SHP77 (cell line): ENCODE results near the gene RELN.

Experiments used
- DNase-seq, 2 experiments: peaks; one replicate each; lab custom pipeline; 2025; lab: John Stamatoyannopoulos, UW

The RELN gene

DNA sequence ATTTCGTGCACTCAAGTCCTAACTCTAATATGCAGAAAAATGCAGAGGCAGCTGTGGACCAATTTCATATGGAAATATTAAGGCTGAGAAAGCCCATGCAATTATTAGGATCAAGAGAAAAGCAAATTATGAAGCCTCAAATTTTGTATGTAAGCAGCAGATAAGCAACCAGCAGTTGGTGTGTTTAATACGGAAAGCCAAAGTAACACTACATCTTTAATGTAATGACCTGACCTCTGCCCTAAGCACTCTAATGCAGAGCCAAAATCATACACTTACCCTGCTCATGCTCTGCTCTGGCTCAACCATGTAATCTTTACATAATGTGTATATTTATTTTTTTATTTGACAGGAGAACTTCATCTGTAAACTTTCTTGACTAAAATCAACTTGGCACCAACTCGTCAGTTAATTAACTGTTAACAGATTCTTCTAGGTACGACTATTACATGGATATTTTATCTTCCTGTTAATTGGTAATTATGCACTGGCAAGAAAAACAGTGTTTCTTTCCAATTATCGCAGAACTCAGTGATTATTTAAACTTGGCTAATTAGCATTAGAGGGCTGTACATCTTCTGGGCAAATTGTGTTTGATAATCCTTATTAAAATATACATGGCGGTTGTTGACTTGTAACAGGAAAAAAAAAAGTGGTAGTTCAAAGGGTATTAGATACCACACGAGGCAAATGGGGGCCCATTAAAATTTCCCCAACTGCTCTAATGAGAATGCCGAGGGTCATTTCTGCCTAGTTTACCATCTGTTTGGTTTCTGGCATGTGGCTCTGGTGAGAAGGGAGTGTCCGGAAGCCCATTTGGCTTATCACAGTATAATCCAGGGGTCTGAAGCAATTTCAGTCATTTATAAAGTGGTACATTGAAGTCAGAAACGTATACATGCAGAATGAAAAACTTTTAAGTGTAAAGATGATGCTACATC lies 94.5 kb downstream of the RELN start:
- DNase-seq = no peak

DNA sequence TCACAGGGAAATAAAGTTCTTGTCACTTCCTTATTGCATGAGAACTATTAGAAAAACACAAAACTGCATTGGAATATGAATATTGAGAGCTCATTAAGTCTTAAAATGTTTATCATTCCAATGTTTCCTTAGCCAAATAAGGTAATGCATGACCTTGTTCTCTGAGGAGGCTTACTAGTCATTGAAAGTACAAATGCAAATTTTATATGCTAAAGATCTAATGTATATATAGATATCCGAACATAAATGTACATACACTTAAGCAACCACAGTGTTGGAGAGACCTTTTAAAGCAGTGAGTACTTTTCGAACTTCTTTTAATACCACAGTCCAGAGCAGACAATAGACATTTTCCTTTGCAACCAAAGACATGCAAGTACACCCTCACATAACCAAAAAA lies 96.1 kb downstream of the RELN start:
- no peak for DNase-seq

DNA sequence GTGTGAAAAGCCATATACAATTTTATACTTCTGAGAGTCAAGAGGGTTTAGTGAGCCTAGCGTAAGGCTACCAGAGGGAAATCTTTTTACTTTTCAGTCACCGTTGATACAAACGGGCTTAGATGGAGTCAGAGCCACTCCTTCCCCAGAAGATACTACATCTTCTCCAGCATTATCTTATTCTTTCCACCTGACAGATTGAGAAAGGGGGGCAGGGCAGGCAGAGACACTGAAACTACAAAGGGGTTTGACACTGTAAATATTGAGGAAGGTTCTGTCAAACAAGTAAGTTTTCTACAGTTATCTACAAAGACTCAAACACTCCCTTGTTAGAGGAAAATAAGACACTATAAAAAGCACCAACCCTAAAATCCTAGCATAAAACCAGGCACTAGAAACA lies 100.0 kb downstream of the RELN start:
- no peak for DNase-seq

DNA sequence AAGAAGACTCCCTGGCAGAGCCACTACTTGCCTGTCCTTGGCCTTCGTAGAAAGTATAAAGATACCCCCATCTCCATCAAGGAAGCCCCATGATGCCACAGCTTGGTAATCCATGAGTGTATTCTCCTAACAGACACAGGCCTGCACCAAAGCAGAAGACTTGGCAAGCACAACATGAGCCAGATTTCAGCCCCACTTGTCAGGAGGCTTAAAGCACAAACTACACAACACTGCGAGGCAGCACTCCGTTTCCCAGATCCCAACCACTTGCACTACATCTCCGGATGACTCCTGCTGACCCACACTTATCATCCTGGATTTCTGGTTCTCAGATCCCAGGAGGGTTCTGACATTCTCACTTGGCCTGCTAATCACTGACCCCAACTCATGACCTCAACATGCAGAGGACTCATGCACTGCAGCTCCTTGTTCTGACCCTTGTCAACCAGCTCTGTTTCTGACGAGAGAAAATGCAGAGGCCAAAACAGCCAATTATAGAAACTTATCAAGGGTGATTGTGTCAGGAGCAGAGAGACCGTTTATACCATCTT lies 100.8 kb downstream of the RELN start:
- DNase-seq = no peak

DNA sequence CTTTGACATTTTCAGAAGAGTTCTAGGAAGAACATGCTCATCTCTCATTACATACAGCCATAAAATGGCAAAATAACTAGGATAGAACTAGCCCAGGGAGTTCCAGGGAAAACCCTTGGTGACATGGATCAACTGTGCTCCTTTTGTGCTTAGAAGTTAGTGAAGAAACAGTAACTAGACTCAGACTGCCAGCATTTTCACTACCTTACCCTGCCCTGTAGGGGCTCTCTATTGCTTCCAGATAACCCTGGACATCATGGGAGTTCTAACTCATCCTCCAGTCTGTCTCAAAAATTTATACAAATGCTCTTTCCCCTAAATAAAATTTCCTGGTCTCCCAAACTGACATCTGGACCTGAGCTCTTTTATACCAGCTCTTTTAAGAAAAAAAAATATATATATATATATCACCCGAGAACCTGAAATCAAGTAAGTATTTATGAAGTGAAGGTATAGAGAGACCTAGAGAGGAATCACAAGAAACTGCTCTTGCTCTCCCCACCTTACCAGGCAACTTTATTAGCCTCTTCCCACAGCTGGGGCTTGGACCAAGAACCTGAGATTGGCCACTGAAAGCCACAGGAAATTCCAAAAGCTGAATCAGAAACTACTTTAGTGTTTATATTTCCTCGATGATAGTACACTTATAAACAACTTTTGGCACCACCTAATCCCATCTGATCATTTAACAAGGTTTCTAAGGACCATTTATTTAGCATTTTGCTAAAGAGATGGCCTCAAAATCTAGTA lies 101.4 kb downstream of the RELN start:
- no peak for DNase-seq

DNA sequence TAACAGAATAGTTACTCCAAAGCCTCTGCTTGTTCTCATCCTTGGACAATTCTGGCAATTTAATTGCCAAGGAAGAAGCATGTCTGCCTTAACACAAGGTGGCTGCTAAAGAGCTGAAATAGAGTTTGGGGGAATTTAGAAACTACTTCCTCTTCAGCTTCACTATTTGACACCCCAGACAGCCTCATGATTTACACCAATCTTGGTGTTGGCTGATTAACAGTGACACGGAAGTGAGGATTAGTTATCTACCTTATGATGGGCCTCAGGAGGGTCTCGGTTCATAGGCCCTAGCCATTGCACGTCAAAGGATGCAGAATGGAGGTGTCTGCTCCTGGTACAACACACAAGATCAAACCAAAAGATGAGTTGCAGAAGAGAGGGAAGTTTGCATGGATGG lies 102.4 kb downstream of the RELN start:
- DNase-seq = no peak

DNA sequence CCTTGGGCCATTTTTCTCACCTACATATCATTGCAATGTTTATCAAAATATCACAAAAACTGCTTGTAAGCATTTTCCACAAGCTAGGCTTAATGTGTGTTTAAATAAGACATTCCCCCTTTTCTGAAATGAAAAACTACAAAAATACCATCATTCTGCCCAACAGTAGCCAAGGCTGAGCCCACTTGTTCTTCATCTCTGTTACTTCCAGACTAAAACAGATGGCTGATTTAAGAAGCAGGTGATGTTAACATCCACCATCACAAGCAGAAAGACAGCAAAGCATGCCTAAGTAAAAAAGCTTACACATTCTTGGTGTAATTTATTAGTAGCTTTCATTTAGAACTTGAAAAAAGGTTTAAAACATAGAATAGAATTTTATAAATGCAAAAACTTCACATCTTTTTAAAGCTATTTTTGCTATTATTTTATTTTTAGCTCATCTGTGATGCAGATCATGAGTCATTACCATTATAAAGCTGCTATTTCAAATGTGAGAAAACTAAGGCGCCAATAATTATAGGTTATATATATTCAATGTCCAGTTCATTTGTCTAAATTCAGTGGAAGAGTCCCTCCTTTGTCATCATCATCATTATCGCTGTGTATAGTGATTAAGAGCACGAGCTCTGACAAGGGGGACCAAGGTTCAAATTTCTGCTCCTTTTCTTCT lies 109.4 kb downstream of the RELN start:
- DNase-seq = no peak

DNA sequence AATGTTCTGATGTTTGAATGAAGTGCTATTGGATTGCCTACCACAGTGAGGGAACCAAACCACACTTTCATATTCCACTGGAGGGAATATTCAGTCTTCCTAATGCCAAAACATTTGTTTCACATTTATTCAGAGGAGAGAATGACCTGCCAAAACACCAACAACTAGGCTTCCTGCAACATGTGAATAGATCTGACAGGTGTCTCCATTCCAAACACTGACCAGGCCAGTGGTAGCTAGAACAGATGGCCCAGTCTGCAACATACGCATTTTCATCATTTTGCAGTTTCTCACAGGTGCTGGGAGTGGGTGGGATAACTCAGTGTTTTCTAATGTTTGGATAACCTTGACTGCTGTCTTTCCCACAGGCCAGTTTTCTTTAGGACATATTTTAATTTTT lies 110.0 kb downstream of the RELN start:
- DNase-seq = no peak

DNA sequence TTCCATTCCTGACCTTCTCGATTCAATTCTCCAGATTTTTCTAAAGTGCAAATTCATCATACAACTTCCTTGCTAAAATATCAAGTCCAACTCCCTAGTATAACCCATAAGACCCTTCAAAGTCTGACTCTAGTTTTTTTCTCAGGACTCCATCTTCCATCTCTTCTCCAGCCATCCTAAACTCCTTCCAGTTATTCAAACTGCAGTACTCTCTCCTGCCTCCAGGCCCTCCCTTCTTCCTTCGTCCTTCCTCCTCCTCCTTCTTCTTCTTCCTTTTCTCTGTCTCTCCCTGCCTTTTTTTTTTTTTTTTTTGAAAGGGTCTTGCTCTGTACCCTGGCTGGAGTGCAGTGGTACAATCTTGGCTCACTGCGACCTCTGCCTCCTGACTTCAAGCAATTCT lies 111.9 kb downstream of the RELN start:
- DNase-seq = no peak

DNA sequence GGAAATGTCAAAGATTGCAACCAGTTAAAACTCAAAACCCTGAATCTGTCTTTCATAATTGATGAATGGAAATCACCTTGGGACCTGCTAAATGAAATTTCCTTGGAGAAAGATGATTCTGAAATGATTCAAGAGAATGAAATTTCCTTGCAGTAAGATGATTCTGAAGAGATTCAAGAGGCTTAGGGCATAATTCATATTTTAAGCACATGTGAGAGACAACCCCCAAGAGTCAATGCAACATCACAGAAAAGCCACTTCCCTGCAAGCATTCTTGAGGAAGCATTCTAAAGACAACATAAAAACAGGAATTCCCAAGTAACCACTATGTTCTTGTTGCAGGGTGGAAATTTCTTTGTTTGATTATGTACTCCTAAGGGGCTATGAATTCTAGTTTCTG lies 113.7 kb downstream of the RELN start:
- no peak for DNase-seq

DNA sequence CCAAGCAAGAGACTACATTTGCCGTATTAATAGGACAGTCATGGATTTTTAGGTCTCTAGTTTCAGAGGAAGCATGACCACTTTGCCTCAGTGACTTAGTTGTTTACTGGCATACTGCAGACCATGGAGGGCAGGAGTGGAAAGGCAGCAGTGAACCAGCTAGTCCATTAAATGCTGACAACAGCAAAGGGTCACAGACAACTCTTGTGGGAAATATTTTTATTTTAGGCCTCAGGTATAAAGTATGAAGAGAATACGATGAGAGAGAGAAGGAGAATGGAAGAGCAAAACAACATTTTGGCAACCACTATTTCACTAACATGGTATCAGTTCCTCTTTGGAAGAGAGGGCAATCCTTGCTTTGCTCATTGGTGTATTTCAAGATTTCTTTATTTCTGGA lies 118.0 kb downstream of the RELN start:
- DNase-seq = no peak

DNA sequence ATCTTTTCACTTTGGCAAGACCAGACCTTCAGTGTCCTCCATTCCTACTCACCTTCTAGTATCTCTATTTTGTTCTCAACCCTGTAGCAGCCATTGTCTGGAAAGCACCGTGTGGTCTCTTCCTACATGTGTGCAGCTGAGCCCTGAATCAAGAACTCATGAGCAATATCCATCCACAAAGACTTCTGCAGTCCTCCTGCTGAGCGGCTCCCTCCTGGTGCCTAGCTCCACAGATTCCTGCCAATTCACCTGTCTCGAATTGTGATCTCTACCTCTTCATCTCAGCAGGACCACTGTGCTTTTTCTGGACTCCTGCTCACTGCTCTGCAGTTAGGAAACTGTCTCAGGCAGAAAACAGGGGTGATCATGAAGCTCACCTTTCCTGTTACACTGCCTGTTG lies 118.8 kb downstream of the RELN start:
- no peak for DNase-seq

DNA sequence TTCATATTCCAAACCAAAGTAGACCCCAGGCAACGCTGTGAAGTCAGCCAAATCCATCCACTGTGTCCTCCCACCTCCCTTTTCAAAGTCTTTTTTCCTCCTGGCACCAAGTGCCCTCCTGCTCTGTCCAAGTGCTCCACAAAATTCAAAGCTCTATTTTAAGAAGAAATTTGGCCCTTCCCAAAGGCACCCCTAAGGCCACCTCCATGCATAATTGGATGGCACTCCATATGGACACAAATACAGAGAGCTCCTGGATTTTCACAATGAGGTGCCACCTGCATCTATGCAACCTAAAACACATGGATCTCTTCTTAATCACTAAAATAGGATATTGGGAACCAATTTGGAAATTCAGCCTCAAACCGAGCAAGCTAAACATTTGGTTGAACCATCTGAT lies 121.6 kb downstream of the RELN start:
- no peak for DNase-seq

DNA sequence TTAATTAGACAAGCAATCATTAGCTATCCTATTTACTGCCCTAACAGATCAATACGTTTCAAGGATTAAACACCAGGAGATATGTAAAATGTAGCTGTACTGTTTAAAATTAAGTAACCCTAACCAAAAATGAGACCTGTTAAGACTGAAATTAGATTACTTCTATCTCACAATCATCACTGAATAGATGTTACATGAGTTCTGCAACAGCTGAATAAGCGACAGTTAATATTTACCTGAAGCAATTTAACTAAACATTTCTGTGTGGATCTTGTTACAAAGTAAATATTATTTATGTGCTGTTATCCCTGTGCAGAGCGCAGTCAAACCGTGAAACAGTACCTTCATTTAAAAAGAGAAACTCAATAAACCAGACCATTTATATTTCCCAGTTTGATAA lies 122.5 kb downstream of the RELN start:
- peak; percentile 67 to 80 for DNase-seq

DNA sequence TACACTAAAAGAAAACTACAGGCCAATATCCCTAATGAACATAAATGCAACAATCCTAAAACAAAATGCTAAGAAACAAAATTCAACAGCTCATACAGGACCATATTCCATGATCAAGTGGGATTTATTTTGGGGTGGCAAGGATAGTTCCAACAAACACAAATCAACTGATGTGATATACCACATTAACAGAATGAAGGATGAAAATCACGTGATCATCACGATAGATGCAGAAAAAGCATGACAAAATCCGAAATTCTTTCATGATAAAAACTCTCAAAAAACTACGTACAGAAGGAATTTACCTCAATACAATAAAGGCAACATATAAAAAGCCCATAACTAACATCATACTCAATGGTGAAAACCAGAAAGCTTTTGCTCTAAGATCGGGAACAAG lies 124.0 kb downstream of the RELN start:
- no peak for DNase-seq

DNA sequence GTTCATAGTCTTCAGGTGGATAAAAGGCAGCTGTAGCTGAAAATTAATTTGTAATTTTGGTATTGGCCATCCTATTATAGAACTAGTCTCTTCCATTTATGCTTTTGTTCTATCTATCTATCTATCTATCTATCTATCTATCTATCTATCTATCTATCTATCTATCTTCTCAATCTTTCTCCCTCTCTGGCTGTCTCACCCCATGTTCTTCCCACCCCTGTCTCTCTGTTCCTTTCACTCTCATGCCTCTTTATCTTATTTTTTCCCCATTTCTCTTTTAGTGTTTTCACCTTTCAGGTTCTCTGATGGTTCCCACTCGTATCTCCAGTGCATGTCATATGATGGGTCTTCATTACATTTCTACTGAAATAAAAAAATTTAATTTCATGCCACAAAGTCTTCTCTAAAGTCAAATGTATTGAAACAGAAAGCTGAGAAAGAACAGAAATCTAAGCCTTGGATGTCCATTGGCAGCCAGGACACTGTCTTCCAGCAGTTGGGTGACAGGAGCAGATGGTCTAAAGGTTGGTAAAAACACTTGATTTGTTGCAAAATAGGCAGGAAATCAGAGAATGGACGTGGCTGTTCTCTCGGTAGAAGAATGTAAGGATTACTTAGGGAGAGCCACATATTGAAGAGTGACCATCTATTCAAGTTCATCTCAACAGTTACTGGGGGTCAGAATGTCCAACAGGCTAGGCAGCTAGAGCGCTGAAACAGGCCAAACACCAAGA lies 127.0 kb downstream of the RELN start:
- no peak for DNase-seq

DNA sequence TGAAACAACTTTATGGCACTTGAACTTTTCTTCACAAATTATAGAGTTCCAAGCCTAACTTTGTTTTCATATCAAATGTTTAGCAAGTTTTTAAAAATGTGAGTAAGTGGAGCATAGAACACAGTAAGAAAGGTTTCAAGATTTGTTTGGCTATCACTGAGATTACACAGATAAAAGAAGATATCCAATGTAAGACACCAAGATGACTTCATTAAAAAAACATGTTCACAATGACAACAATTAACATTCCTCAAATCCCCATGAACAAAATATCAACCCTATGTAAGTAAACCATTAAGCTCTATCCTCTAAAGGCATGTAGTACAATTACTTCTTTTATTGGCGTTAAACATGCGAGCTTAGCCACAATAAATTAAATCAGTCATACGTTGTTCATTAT lies 129.7 kb downstream of the RELN start:
- no peak for DNase-seq

DNA sequence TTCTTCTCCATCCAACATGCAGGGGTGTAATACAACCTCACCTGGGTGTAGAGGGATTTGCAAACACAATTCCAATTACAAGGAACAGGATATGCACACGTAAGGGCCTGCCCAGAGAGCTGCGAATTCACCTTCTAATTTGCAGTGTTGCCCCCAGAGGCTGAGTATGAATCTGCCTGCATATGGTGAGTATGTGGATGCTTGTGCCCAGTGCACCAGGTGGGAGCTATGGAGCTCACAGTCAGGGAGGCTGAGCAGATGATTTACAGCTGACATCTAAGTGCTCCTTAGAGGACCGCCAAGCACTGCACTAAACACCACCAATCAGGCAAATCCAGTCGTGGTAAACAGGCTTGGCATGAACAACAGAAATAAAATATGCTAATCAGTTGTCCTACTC lies 132.0 kb downstream of the RELN start:
- DNase-seq = peak; percentile 83 to 87

DNA sequence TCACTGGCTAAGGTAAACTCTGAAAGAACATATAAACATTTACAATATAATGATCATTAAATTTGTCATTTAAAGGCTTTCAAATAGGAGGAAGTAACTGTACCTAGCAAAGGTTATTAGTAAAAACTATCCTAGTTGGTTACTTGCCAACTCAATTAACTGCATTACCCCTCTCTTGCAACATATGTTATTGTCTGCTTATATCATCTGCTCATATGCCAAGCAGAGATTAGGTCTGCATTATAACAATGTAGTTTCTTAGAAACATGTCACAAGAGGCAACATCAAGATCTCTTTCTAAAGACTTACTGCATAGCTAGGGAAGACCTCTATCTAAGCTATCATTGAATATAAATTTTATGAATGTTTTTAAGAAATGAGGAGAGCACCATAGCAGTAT lies 132.5 kb downstream of the RELN start:
- no peak for DNase-seq

DNA sequence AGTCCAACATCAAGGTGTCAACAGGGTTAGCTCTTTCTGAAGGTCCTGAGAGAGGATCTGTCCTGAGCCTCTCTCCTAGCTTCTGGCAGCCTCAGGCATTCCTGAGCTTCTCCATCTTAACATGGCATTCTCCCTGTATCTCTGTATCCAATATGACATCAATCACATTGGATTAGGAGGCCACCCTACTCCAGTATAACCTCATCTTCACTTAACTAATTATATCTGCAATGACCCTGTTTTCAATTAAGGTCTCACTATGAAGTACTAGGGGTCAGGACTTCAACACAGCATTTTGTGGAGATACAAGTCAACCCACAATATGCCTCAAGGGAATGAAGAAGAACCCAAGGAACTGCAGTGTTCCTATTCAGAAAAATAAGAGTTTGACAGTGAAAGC lies 133.8 kb downstream of the RELN start:
- DNase-seq = no peak

DNA sequence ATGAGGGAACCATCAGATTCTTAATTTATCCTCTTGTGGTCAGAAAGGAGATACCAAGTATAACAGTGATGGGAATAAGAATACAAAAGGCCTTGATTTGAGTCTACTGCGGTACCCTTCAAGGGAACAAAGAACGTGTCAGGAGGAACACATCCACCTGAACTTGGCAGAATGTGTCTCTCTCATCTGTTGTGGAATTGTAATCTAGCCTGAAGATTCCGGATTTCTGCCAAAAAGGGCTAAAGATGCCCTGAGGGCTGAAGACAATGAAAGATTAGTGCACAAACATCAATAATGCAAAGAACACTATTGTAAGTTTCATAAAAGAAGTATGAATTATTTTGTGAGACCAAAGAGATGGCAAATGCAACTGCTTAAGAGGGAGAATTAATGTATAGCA lies 134.8 kb downstream of the RELN start:
- no peak for DNase-seq

DNA sequence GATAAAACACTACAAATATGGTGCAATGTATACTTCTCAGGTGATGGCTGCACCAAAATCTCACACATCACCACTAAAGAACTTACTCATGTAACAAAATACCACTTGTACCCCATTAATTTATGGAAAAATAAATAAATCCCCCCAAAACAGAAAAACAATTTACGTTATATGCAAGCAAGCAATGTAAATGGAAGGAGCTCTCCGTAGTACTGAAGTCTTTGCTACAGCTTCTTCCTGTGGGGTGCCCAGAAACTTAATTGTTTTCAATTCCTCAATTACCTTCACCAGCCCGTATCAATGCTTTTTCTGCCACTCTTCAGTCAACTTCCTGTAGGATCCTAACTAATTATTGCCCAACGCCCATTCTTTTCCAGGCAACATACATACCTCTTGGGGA lies 138.1 kb downstream of the RELN start:
- no peak for DNase-seq
